SH-SY5Y (cell line): ENCODE data around the gene APIP.

Experiments used
- GATA2 ChIP-seq: IDR thresholded peaks from 2 replicates; pipeline ENCODE4 v1.6.1; 2011; ENCODE audit warnings: mild to moderate bottlenecking, low read depth, low read length
- GATA3 ChIP-seq: IDR thresholded peaks from 2 replicates; pipeline ENCODE4 v1.6.1; 2011; ENCODE audit warnings: low read depth, mild to moderate bottlenecking, low read length, moderate library complexity

DNA sequence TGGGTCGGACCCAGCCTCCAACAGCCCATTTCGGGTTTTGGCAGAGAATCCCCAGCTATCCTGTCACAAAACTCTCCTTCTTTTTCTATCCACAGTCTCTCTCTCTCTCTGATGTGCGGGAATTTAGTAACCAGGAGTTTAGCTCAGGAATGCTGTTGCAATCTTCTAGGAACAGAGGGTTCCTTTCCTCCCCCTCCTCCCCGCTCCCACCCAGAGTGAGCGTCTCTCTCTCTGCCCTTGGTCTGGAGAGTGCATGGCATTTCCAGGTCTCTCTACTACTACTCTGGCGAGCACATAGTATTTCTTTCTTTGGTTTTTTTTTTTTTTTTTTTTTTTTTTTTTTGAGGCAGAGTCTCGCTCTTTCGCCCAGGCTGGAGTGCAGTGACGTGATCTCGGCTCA, 17.7 kb downstream of the APIP start:
- TF ChIP-seq GATA2: no peak
- TF ChIP-seq GATA3: no peak
